GM18870 (cell line): ENCODE data around the gene NGEF.

Experiments used
- ATAC-seq: cut with Tn5 transposase; IDR thresholded peaks from one replicate; pipeline ENCODE4 v1.9.1; 2021; ENCODE audit warnings: moderate library complexity; ENCODE audit not compliant: unreplicated experiment

NGEF gene

GRCh38 chr2:232888099-232888836 lies 124.8 kb downstream of the NGEF start:
- ATAC-seq, result no peak

GRCh38 chr2:232887171-232887850 lies 125.7 kb downstream of the NGEF start:
- no peak for ATAC-seq

- no peak for ATAC-seq
Measured at GRCh38 chr2:232886632-232887031, 126.4 kb downstream of the NGEF start.

GRCh38 chr2:232886176-232886575 lies 126.9 kb downstream of the NGEF start:
- ATAC-seq, result no peak

GRCh38 chr2:232885264-232885961 lies 127.6 kb downstream of the NGEF start:
- no peak for ATAC-seq

- ATAC-seq, result no peak
Measured at GRCh38 chr2:232884549-232885263, 128.3 kb downstream of the NGEF start.

- no peak for ATAC-seq
Measured at GRCh38 chr2:232884001-232884421, 129.0 kb downstream of the NGEF start.

- no peak for ATAC-seq
Measured at GRCh38 chr2:232883116-232883721, 129.8 kb downstream of the NGEF start.

GRCh38 chr2:232882505-232883115 lies 130.4 kb downstream of the NGEF start:
- ATAC-seq, result no peak

GRCh38 chr2:232882085-232882484 lies 131.0 kb downstream of the NGEF start:
- no peak for ATAC-seq

GRCh38 chr2:232880764-232881351 lies 132.2 kb downstream of the NGEF start:
- ATAC-seq, result no peak

- no peak for ATAC-seq
Measured at GRCh38 chr2:232879618-232880494, 133.2 kb downstream of the NGEF start.

GRCh38 chr2:232878855-232879617 lies 134.0 kb downstream of the NGEF start:
- ATAC-seq, result no peak

- ATAC-seq, result no peak
Measured at GRCh38 chr2:232877940-232878511, 135.0 kb downstream of the NGEF start.

GRCh38 chr2:232876978-232877441 lies 136.0 kb downstream of the NGEF start:
- no peak for ATAC-seq

- ATAC-seq, result no peak
Measured at GRCh38 chr2:232876161-232876977, 136.7 kb downstream of the NGEF start.
